NCI-H1694 (cell line): Measurements from ENCODE around the gene SPAG4.

Experiments used
- DNase-seq: peaks from one replicate; lab custom pipeline; 2025; lab: John Stamatoyannopoulos, UW

Gene SPAG4

GRCh38 chr20:35625584-35626385, 10.2 kb downstream of the SPAG4 start:
- no peak for DNase-seq

- DNase-seq, result no peak
Observed at GRCh38 chr20:35626386-35627001, 10.9 kb downstream of the SPAG4 start.

GRCh38 chr20:35627121-35627520, 11.5 kb downstream of the SPAG4 start:
- DNase-seq, result no peak

GRCh38 chr20:35629427-35630145, 14.0 kb downstream of the SPAG4 start:
- DNase-seq, result no peak

- no peak for DNase-seq
Observed at GRCh38 chr20:35630636-35631035, 15.0 kb downstream of the SPAG4 start.

GRCh38 chr20:35632539-35633115, 17.0 kb downstream of the SPAG4 start:
- DNase-seq, result no peak

DNA sequence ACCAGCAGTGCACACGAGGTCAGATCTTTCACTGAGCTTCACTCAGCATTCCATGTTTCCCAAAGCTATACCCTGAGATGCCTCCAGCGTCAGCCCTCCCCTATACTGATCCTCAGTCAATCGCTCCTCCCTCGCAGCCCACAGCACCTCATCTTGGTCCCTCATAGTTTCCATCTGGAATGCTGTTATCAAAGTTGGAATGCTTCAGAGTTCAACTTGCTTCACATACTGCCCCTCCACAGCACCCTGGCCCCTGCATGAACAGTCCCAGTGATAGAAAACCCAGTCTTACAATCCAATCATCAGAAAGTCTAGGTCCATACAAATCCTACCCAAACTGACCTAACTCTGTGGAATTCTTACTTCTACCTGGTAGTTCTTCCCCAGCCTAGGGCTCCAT, 20.0 kb downstream of the SPAG4 start:
- DNase-seq, result no peak

DNA sequence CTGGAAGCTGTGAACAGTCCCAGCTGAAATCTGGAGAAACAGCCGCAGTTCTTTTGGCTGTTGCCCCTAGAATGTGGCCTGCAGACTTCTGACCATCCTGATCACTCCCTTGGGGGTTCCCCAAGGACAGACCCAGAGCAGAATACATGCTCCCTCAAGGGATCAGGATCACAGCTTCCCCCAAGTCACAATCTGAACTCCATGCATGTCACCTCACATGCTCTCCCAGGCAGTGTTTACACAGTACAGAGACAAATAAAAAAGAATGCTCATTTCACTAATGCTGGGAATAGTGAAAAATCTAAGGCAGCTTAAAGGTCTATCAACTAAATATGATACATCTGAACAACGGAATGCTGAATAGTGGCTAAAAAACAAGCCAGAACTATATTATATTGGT, 20.5 kb downstream of the SPAG4 start:
- DNase-seq, result no peak

GRCh38 chr20:35637276-35637675, 21.6 kb downstream of the SPAG4 start:
- no peak for DNase-seq

GRCh38 chr20:35638751-35639150, 23.1 kb downstream of the SPAG4 start:
- no peak for DNase-seq

- DNase-seq, result no peak
Observed at GRCh38 chr20:35640724-35641123, 25.1 kb downstream of the SPAG4 start.

DNA sequence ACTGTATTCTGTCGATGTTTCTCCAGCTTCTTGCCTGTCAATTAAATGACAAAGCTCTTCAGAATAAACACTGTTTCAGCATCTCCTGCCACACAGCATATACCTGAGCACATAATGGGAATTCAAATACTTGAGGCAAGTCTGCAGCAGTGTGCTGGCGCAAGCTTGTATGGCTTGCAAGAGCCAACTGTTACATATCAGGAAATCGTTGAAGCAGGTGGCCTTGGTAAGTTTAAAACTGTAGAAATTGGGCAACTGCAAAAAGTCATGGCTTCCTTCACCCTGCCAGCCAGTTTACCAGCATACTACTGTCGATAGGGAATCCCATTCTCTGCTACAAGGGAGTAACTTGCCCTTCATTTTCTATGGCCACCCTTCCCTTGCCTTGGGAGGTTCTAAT, 26.1 kb downstream of the SPAG4 start:
- DNase-seq, result no peak

DNA sequence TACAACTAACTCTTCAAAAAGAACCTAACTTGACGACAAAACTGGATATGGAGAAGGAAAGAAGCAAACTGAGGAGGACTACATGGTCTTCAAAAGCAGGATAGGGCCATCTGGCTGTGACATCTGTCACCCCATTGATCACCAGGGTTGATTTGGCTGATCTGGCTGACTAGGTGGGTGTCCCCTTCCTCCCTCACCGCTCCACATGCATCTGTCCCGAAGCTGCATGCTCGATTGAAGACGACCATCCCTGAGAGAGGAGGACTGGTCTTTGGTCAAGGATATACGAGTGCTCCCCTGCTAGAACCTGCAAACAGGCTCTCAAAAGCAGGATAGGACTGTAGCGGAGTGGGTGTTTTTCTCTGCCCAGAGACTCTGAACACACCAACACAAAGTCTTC, 27.4 kb downstream of the SPAG4 start:
- no peak for DNase-seq

GRCh38 chr20:35644806-35645205, 29.2 kb downstream of the SPAG4 start:
- no peak for DNase-seq

GRCh38 chr20:35648836-35649235, 33.2 kb downstream of the SPAG4 start:
- DNase-seq, result no peak

GRCh38 chr20:35650632-35651031, 35.0 kb downstream of the SPAG4 start:
- DNase-seq, result no peak

- DNase-seq, result no peak
Observed at GRCh38 chr20:35651958-35652357, 36.3 kb downstream of the SPAG4 start.

GRCh38 chr20:35652641-35653429, 37.2 kb downstream of the SPAG4 start:
- no peak for DNase-seq

GRCh38 chr20:35653430-35653734, 37.8 kb downstream of the SPAG4 start:
- DNase-seq, result no peak

DNA sequence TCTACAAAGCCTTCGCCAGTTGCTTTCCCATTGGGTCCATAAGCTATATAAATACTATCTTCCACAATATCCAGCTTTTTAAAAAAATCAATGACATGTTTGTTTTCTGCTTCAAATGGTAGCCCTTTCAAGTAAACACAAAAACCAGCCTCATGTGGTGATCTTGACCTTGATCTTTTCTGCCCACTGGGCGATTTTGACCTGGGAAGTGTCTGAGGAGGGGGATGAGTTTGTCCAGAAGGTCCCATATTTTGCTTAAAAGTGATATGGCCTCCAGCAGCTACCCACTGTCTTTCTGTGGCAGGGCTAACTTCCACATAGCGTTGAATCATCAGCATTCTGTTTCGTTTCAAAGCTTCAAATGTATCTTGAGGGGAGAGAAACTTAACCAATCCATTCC, 38.3 kb downstream of the SPAG4 start:
- DNase-seq, result no peak

GRCh38 chr20:35654415-35654814, 38.8 kb downstream of the SPAG4 start:
- no peak for DNase-seq

DNA sequence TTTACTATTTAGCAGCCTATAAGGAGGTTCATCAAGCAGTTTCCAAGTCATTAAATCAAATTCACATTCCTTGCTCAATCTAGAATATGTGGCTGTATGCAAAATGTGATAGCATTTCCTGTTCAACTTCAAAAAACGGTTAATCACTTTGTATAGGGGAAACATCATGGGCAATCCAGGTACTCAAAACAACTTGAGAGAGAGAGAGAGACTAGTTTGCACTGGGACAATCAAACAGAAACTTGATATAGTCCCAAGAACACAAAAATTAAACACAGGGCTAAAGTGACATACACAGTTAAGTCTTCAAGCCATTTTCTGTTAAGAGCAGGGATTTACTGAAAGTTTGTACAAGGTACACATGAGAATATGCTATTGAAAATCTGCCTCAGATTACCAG, 41.6 kb downstream of the SPAG4 start:
- DNase-seq, result no peak
